Mammary epithelial cell (primary cell): Measurements from ENCODE around the gene KCNT1.

Experiments
- CTCF ChIP-seq, 2 donors: IDR thresholded peaks in 1 of 2; conservative IDR thresholded peaks in 1 of 2; 2 replicates each; pipeline ENCODE4 v1.5.1; 2011 to 2012; ENCODE audit warnings: inconsistent platforms in 2 of 2, low read length in 2 of 2, mild to moderate bottlenecking in 2 of 2, control low read depth in 1 of 2, low read depth in 1 of 2; ENCODE audit not compliant: insufficient read depth in 1 of 2; ENCODE audit errors: extremely low read depth in 1 of 2
- EZH2 ChIP-seq: IDR thresholded peaks from 2 replicates; pipeline ENCODE4 v1.6.1; 2012; ENCODE audit warnings: low read length, inconsistent platforms, borderline replicate concordance

GRCh38 chr9:135821733-135822373 lies 119.9 kb downstream of the KCNT1 start:
- no peak for TF ChIP-seq CTCF (conservative IDR thresholded peaks at IDR 0.05 in 1 of 2, IDR thresholded peaks at IDR 0.05 in 1 of 2; ENCODE audit: extremely low read depth in 1 of 2, insufficient read depth in 1 of 2, low read depth in 1 of 2, low read length in 2 of 2)
- no peak for TF ChIP-seq EZH2
